ENCODE data around the gene RHBG.

- TF ChIP-seq REST (IDR thresholded peaks at IDR 0.05; ENCODE audit: unreplicated experiment) (no peak), EZH2 (IDR thresholded peaks at IDR 0.05; ENCODE audit: low read depth, unreplicated experiment) (no peak), CTCF (conservative IDR thresholded peaks at IDR 0.05; ENCODE audit: low read depth in 2 of 2) (no peak), ZNF331 (CRISPR knock-in tag; IDR thresholded peaks at IDR 0.05; ENCODE audit: low read depth) (no peak), ZNF114 (CRISPR knock-in tag; IDR thresholded peaks at IDR 0.05) (no peak), EZH2phosphoT487 (IDR thresholded peaks at IDR 0.05; ENCODE audit: unreplicated experiment) (no peak), JUNB (IDR thresholded peaks at IDR 0.05; ENCODE audit: unreplicated experiment) (no peak), POLR2AphosphoS5 (IDR thresholded peaks at IDR 0.05; ENCODE audit: low read depth) (no peak)
Measured at GRCh38 chr1:156393095-156393494, 24.1 kb downstream of the RHBG start.

Data from GM23338 (cell line).